HEK293 (cell line): ENCODE data around the gene SPARC.

Experiments used
- CTCF ChIA-PET: fragments of 350-600 bp; formaldehyde crosslinking; extraction: SDS; loops from one replicate; lab custom pipeline; 2021; ENCODE audit warnings: antibody characterized with exemption; lab: Yijun Ruan, JAX
- POLR2A ChIA-PET: fragments of 300-600 bp; formaldehyde crosslinking; extraction: SDS; loops from one replicate; lab custom pipeline; 2020; ENCODE audit warnings: antibody characterized with exemption, inconsistent platforms; lab: Yijun Ruan, JAX
- H3K27ac ChIP-seq: fragments of 200-500 bp; sonication (Bioruptor generic); 2 replicates; pipeline ENCODE4 v1.5.1; 2014; ENCODE audit warnings: low read depth, low read length, control low read depth, inconsistent platforms; ENCODE audit errors: extremely low read depth
- H3K36me3 ChIP-seq, 2 experiments: fragments of 200-500 bp in 1 of 2; sonication (Bioruptor generic) in 1 of 2; 1 replicate in 1 of 2; 2 replicates in 1 of 2; pipeline ENCODE4 v1.5.1; 2014 to 2017; ENCODE audit warnings: inconsistent platforms in 2 of 2, low read length in 2 of 2; ENCODE audit not compliant: control insufficient read depth in 2 of 2, insufficient read depth in 1 of 2
- H3K4me1 ChIP-seq: fragments of 200-500 bp; sonication (Bioruptor generic); 2 replicates; pipeline ENCODE4 v1.5.1; 2014; ENCODE audit warnings: mild to moderate bottlenecking, low read length, inconsistent platforms; ENCODE audit not compliant: control insufficient read depth, insufficient read depth
- H3K4me3 ChIP-seq: 2 replicates; pipeline ENCODE4 v1.5.1; 2011; ENCODE audit warnings: low read depth, mild to moderate bottlenecking, control low read depth, low read length, moderate library complexity
- H3K9me3 ChIP-seq: fragments of 200-500 bp; sonication (Bioruptor generic); 2 replicates; pipeline ENCODE4 v1.5.1; 2014; ENCODE audit warnings: low read depth, low read length, inconsistent platforms; ENCODE audit not compliant: control insufficient read depth, insufficient read depth
- BCL11B ChIP-seq: fragments of 450-650 bp; formaldehyde crosslinking; IDR thresholded peaks from 2 replicates; pipeline ENCODE4 v1.5.1; 2016; ENCODE audit warnings: low read depth, missing biosample characterization, missing genetic modification characterization
- GLI4 ChIP-seq: fragments of 450-650 bp; formaldehyde crosslinking; IDR thresholded peaks from 2 replicates; pipeline ENCODE4 v1.5.1; 2016; ENCODE audit warnings: missing biosample characterization, missing genetic modification characterization
- GLIS2 ChIP-seq: fragments of 450-650 bp; formaldehyde crosslinking; IDR thresholded peaks from 2 replicates; pipeline ENCODE4 v1.5.1; 2016; ENCODE audit warnings: missing biosample characterization, missing genetic modification characterization
- HOXD13 ChIP-seq: sonication (generic); formaldehyde crosslinking; IDR thresholded peaks from 2 replicates; pipeline ENCODE4 v1.8.0; 2022; ENCODE audit warnings: missing genetic modification reagents, borderline replicate concordance
- KLF8 ChIP-seq: fragments of 450-650 bp; formaldehyde crosslinking; IDR thresholded peaks from 2 replicates; pipeline ENCODE4 v1.5.1; 2016; ENCODE audit warnings: missing biosample characterization, missing genetic modification characterization
- OVOL3 ChIP-seq: fragments of 450-650 bp; formaldehyde crosslinking; IDR thresholded peaks from 2 replicates; pipeline ENCODE4 v1.5.1; 2016; ENCODE audit warnings: missing biosample characterization, missing genetic modification characterization
- RBAK ChIP-seq: fragments of 450-650 bp; formaldehyde crosslinking; IDR thresholded peaks from 2 replicates; pipeline ENCODE4 v1.5.1; 2016; ENCODE audit warnings: missing biosample characterization, missing genetic modification characterization
- ZBTB1 ChIP-seq: fragments of 450-650 bp; formaldehyde crosslinking; IDR thresholded peaks from 2 replicates; pipeline ENCODE4 v1.5.1; 2016; ENCODE audit warnings: missing biosample characterization, missing genetic modification characterization
- ZNF112 ChIP-seq: fragments of 450-650 bp; formaldehyde crosslinking; IDR thresholded peaks from 2 replicates; pipeline ENCODE4 v1.5.0; 2017; ENCODE audit warnings: missing biosample characterization, missing genetic modification characterization
- ZNF138 ChIP-seq: fragments of 450-650 bp; formaldehyde crosslinking; IDR thresholded peaks from 2 replicates; pipeline ENCODE4 v1.5.1; 2016; ENCODE audit warnings: missing biosample characterization, missing genetic modification characterization, borderline replicate concordance
- ZNF155 ChIP-seq: fragments of 450-650 bp; formaldehyde crosslinking; IDR thresholded peaks from 2 replicates; pipeline ENCODE4 v1.5.1; 2016; ENCODE audit warnings: missing biosample characterization, missing genetic modification characterization
- ZNF202 ChIP-seq: fragments of 450-650 bp; formaldehyde crosslinking; IDR thresholded peaks from 2 replicates; pipeline ENCODE4 v1.5.1; 2016; ENCODE audit warnings: missing biosample characterization, missing genetic modification characterization, borderline replicate concordance
- ZNF23 ChIP-seq: fragments of 450-650 bp; formaldehyde crosslinking; IDR thresholded peaks from 2 replicates; pipeline ENCODE4 v1.5.1; 2016; ENCODE audit warnings: missing biosample characterization, missing genetic modification characterization, borderline replicate concordance
- ZNF266 ChIP-seq: fragments of 450-650 bp; formaldehyde crosslinking; IDR thresholded peaks from 2 replicates; pipeline ENCODE4 v1.5.1; 2016; ENCODE audit warnings: missing biosample characterization, missing genetic modification characterization, low read depth
- ZNF514 ChIP-seq: fragments of 450-650 bp; formaldehyde crosslinking; IDR thresholded peaks from 2 replicates; pipeline ENCODE4 v1.5.1; 2016; ENCODE audit warnings: missing biosample characterization, missing genetic modification characterization
- ZNF549 ChIP-seq: fragments of 450-650 bp; IDR thresholded peaks from 2 replicates; pipeline ENCODE4 v1.5.1; 2018; ENCODE audit warnings: missing biosample characterization, missing genetic modification characterization, mild to moderate bottlenecking, inconsistent platforms, moderate library complexity
- ZNF785 ChIP-seq: fragments of 450-650 bp; formaldehyde crosslinking; IDR thresholded peaks from 2 replicates; pipeline ENCODE4 v1.5.1; 2016; ENCODE audit warnings: missing biosample characterization, missing genetic modification characterization
- ZNF830 ChIP-seq: fragments of 450-650 bp; IDR thresholded peaks from 2 replicates; pipeline ENCODE4 v1.5.0; 2018; ENCODE audit warnings: missing biosample characterization, missing genetic modification characterization, low read depth, mild to moderate bottlenecking, moderate library complexity
- ZSCAN16 ChIP-seq: fragments of 450-650 bp; formaldehyde crosslinking; IDR thresholded peaks from 2 replicates; pipeline ENCODE4 v1.5.1; 2016; ENCODE audit warnings: missing biosample characterization, missing genetic modification characterization
- ZXDB ChIP-seq: fragments of 450-650 bp; formaldehyde crosslinking; IDR thresholded peaks from 2 replicates; pipeline ENCODE4 v1.5.1; 2016; ENCODE audit warnings: missing biosample characterization, missing genetic modification characterization
- TF ChIP-seq, protein P1 (sequence below): fragments of 450-650 bp; formaldehyde crosslinking; IDR thresholded peaks from 2 replicates; pipeline ENCODE4 v1.5.1; 2016; ENCODE audit warnings: missing biosample characterization, missing genetic modification characterization
- TF ChIP-seq, protein P2 (sequence below): fragments of 450-650 bp; formaldehyde crosslinking; IDR thresholded peaks from 2 replicates; pipeline ENCODE4 v1.5.1; 2016; ENCODE audit warnings: missing biosample characterization, missing genetic modification characterization
- TF ChIP-seq, protein P3 (sequence below): fragments of 450-650 bp; formaldehyde crosslinking; IDR thresholded peaks from 2 replicates; pipeline ENCODE4 v1.5.1; 2016; ENCODE audit warnings: missing biosample characterization, missing genetic modification characterization
- TF ChIP-seq, protein P4 (sequence below): fragments of 450-650 bp; formaldehyde crosslinking; IDR thresholded peaks from 2 replicates; pipeline ENCODE4 v1.5.1; 2016; ENCODE audit warnings: missing biosample characterization, missing genetic modification characterization

SPARC gene

DNA sequence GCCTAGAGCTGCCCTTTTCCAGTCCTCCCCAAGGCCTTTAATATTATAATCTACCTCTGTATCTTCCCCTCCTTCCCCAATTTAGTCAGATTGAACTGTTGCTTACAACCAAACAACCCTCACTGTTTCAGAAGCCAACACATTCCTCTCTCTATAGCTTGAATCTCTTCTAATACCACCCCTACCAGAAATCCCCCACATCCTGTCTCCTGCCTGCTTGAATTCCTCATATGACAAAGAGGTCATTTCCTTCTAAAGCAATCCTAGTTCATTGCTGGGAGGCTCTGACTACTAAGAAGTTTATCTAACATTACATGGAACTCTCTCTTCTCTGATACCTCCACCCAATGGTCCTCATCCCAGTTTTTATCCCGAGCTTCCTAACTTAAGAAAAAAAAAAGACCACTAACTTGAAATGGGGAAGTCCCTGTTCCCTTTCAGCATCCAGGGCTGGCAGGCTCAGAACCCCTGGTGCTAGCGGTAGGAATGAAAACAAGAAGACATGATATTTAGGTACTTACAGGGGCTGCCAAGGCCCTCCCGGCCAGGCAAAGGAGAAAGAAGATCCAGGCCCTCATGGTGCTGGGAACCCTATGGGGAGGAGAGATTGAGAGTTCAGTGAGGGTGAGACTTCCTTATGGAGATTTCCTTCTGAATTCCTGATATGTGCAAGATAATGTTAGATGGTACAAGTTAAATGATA lies 11.0 kb downstream of the SPARC start:
- H3K4me3 ChIP-seq: no peak overlapping the region
- H3K27ac ChIP-seq: no peak overlapping the region
- ChIA-PET POLR2A (interaction anchor here (1.0 to 1.5 kb wide), 2 partner anchors 11 to 96 kb away, joined by 3 read pairs; partner anchors contain the start of gene G3BP1), CTCF (interaction anchor here (0.5 to 3.3 kb wide), 7 partner anchors 8 to 65 kb away, joined by 3 to 11 read pairs (median 6); no protein-coding TSS in a partner anchor)
- peaks cover 0 to 53% of the 10 kb centered on the region in 2 experiments; a peak in 2 of 3 replicates for H3K36me3 ChIP-seq
- TF ChIP-seq, protein P1, sequence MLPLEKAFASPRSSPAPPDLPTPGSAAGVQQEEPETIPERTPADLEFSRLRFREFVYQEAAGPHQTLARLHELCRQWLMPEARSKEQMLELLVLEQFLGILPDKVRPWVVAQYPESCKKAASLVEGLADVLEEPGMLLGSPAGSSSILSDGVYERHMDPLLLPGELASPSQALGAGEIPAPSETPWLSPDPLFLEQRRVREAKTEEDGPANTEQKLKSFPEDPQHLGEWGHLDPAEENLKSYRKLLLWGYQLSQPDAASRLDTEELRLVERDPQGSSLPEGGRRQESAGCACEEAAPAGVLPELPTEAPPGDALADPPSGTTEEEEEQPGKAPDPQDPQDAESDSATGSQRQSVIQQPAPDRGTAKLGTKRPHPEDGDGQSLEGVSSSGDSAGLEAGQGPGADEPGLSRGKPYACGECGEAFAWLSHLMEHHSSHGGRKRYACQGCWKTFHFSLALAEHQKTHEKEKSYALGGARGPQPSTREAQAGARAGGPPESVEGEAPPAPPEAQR: no peak
- TF ChIP-seq RBAK: no peak
- no peak for TF ChIP-seq ZNF202 (tag by site-specific recombination)
- TF ChIP-seq ZNF112 (tag by site-specific recombination): no peak
- no peak for TF ChIP-seq ZNF138
- no peak for TF ChIP-seq ZSCAN16 (tag by site-specific recombination)
- TF ChIP-seq, protein P2, sequence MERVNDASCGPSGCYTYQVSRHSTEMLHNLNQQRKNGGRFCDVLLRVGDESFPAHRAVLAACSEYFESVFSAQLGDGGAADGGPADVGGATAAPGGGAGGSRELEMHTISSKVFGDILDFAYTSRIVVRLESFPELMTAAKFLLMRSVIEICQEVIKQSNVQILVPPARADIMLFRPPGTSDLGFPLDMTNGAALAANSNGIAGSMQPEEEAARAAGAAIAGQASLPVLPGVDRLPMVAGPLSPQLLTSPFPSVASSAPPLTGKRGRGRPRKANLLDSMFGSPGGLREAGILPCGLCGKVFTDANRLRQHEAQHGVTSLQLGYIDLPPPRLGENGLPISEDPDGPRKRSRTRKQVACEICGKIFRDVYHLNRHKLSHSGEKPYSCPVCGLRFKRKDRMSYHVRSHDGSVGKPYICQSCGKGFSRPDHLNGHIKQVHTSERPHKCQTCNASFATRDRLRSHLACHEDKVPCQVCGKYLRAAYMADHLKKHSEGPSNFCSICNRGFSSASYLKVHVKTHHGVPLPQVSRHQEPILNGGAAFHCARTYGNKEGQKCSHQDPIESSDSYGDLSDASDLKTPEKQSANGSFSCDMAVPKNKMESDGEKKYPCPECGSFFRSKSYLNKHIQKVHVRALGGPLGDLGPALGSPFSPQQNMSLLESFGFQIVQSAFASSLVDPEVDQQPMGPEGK: no peak
- TF ChIP-seq, protein P3, sequence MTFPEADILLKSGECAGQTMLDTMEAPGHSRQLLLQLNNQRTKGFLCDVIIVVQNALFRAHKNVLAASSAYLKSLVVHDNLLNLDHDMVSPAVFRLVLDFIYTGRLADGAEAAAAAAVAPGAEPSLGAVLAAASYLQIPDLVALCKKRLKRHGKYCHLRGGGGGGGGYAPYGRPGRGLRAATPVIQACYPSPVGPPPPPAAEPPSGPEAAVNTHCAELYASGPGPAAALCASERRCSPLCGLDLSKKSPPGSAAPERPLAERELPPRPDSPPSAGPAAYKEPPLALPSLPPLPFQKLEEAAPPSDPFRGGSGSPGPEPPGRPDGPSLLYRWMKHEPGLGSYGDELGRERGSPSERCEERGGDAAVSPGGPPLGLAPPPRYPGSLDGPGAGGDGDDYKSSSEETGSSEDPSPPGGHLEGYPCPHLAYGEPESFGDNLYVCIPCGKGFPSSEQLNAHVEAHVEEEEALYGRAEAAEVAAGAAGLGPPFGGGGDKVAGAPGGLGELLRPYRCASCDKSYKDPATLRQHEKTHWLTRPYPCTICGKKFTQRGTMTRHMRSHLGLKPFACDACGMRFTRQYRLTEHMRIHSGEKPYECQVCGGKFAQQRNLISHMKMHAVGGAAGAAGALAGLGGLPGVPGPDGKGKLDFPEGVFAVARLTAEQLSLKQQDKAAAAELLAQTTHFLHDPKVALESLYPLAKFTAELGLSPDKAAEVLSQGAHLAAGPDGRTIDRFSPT (tag by site-specific recombination): no peak
- TF ChIP-seq, protein P4, sequence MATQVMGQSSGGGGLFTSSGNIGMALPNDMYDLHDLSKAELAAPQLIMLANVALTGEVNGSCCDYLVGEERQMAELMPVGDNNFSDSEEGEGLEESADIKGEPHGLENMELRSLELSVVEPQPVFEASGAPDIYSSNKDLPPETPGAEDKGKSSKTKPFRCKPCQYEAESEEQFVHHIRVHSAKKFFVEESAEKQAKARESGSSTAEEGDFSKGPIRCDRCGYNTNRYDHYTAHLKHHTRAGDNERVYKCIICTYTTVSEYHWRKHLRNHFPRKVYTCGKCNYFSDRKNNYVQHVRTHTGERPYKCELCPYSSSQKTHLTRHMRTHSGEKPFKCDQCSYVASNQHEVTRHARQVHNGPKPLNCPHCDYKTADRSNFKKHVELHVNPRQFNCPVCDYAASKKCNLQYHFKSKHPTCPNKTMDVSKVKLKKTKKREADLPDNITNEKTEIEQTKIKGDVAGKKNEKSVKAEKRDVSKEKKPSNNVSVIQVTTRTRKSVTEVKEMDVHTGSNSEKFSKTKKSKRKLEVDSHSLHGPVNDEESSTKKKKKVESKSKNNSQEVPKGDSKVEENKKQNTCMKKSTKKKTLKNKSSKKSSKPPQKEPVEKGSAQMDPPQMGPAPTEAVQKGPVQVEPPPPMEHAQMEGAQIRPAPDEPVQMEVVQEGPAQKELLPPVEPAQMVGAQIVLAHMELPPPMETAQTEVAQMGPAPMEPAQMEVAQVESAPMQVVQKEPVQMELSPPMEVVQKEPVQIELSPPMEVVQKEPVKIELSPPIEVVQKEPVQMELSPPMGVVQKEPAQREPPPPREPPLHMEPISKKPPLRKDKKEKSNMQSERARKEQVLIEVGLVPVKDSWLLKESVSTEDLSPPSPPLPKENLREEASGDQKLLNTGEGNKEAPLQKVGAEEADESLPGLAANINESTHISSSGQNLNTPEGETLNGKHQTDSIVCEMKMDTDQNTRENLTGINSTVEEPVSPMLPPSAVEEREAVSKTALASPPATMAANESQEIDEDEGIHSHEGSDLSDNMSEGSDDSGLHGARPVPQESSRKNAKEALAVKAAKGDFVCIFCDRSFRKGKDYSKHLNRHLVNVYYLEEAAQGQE (tag by site-specific recombination): no peak
- no peaks in the 10 kb centered on the region for H3K9me3 ChIP-seq
- peaks cover 2% of the 10 kb centered on the region; the same call in 1 of the 2 replicates for H3K4me1 ChIP-seq

DNA sequence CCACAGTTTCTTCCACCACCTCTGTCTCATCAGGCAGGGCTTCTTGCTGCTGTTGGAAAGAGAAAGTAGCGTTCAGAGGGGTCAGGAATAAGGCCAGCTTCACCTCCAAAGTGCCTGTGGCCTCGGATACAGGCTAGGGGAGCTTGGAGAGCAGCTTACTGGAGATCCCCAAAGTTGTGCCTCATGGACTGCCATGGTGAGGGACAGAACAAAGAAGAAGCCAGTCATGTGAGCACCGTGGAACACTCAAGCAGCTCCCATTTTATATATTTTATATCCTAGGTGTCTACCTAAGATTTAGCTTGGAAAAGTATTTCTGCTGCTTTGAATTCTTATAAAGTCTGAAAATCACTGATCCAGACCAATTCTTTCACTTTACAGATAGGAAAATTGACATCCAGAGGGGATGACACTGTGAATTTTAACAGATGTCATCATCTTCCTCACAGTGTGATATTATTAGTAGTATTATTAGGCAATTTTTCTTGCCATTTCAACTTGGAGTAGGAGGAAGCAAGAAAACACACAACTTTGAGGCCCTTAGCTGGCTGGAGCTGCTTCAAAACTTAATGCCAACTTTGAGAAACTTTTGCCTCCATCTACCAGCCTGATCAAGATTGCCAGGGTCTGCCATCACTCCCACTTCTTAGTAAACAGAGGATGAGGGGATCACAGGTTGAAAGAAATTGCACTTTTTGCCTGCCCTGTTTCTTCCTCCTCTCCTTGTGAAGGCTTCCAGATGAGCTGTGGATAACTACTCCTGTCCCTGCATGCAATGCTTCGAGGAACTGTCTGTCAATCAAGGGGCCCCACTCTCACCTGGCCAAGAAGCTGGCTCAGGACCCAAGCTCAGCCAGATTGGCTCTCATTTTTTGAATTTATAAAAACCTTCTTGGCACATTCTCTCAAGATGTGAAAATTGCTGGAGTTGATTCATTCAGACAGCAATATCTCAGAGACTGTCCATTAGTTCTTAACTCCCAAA lies 11.8 kb downstream of the SPARC start:
- ChIA-PET CTCF (interaction anchor here (0.5 to 3.3 kb wide), 9 partner anchors 9 to 841 kb away, joined by 3 to 11 read pairs (median 6); no protein-coding TSS in a partner anchor), POLR2A (interaction anchor here (0.6 to 1.5 kb wide), 3 partner anchors 10 to 505 kb away, joined by 3 read pairs; partner anchors contain the start of gene G3BP1)
- Histone ChIP-seq H3K36me3 (peaks cover 0 to 61% of the 10 kb centered on the region in 2 experiments; a peak in 2 of 3 replicates), H3K9me3 (no peaks in the 10 kb centered on the region), H3K27ac (no peak overlapping the region), H3K4me3 (no peak overlapping the region), H3K4me1 (peaks cover 2% of the 10 kb centered on the region; the same call in 1 of the 2 replicates)
- TF ChIP-seq ZNF830 (tag by site-specific recombination) (no peak), ZNF23 (no peak), ZXDB (tag by site-specific recombination) (no peak), ZNF266 (tag by site-specific recombination) (no peak), KLF8 (no peak), HOXD13 (CRISPR knock-in tag) (no peak), OVOL3 (no peak), GLI4 (no peak), ZNF514 (tag by site-specific recombination) (no peak), ZNF549 (tag by site-specific recombination) (no peak), BCL11B (tag by site-specific recombination) (no peak), ZNF785 (tag by site-specific recombination) (no peak), GLIS2 (tag by site-specific recombination) (no peak), ZNF112 (tag by site-specific recombination) (no peak), ZNF155 (no peak), ZBTB1 (tag by site-specific recombination) (no peak)
